DOHH2 (cell line): Measurements from ENCODE around the gene SLC28A1.

Source experiments
- H3F3A ChIP-seq: fragments of 200-600 bp; sonication (generic), shearing (Covaris generic); 2 replicates; pipeline ENCODE4 v1.6.0; 2016; ENCODE audit warnings: antibody characterized with exemption, mild to moderate bottlenecking; ENCODE audit not compliant: control insufficient read depth, insufficient read depth
- H3K27ac ChIP-seq: fragments of 200-600 bp; sonication (generic); 2 replicates; pipeline ENCODE4 v1.5.1; 2014; ENCODE audit warnings: low read depth, mild to moderate bottlenecking, low read length, moderate library complexity
- H3K27me3 ChIP-seq: fragments of 200-600 bp; sonication (generic); 2 replicates; pipeline ENCODE4 v1.6.1; 2014; ENCODE audit warnings: mild to moderate bottlenecking, low read length, mixed read lengths; ENCODE audit not compliant: control insufficient read depth
- H3K36me3 ChIP-seq: fragments of 200-600 bp; sonication (generic); 2 replicates; pipeline ENCODE4 v1.6.1; 2014; ENCODE audit warnings: mild to moderate bottlenecking, low read length, moderate library complexity, mixed read lengths; ENCODE audit not compliant: control insufficient read depth
- H3K4me1 ChIP-seq: fragments of 200-600 bp; sonication (generic); 2 replicates; pipeline ENCODE4 v1.6.1; 2014; ENCODE audit warnings: mild to moderate bottlenecking, low read length, mixed read lengths; ENCODE audit not compliant: control insufficient read depth
- H3K4me2 ChIP-seq: fragments of 200-600 bp; sonication (generic); 2 replicates; pipeline ENCODE4 v1.6.0; 2014; ENCODE audit warnings: mild to moderate bottlenecking, low read length, moderate library complexity
- H3K4me3 ChIP-seq: fragments of 200-600 bp; sonication (generic); 2 replicates; pipeline ENCODE4 v1.5.1; 2014; ENCODE audit warnings: mild to moderate bottlenecking, low read length, mixed read lengths
- H3K79me2 ChIP-seq: fragments of 200-600 bp; sonication (generic); 2 replicates; pipeline ENCODE4 v1.6.1; 2014; ENCODE audit warnings: mild to moderate bottlenecking, low read length, mixed read lengths; ENCODE audit not compliant: control insufficient read depth
- H3K9me2 ChIP-seq: fragments of 200-600 bp; sonication (generic); replicated peaks from 2 replicates; pipeline ENCODE4 v1.6.1; 2014; ENCODE audit warnings: mild to moderate bottlenecking, low read length, mixed read lengths; ENCODE audit not compliant: control insufficient read depth
- H3K9me3 ChIP-seq: fragments of 200-600 bp; sonication (generic); 2 replicates; pipeline ENCODE4 v1.6.1; 2014; ENCODE audit warnings: antibody characterized with exemption, low read length, mixed read lengths; ENCODE audit not compliant: control insufficient read depth, insufficient read depth
- H4K20me1 ChIP-seq: fragments of 200-600 bp; sonication (generic); 2 replicates; pipeline ENCODE4 v1.6.0; 2014; ENCODE audit warnings: low read depth, mild to moderate bottlenecking, antibody characterized with exemption, low read length, moderate library complexity; ENCODE audit not compliant: control insufficient read depth, insufficient read depth
- CTCF ChIP-seq: fragments of 200-600 bp; sonication (generic); IDR thresholded peaks from one replicate; pipeline ENCODE4 v1.5.1; 2014; ENCODE audit warnings: antibody characterized with exemption, mild to moderate bottlenecking, low read depth, low read length; ENCODE audit not compliant: poor library complexity, severe bottlenecking
- EZH2phosphoT487 ChIP-seq: fragments of 200-600 bp; sonication (generic); IDR thresholded peaks from 2 replicates; pipeline ENCODE4 v1.6.1; 2017; ENCODE audit warnings: borderline replicate concordance, mild to moderate bottlenecking, antibody characterized with exemption, low read length, moderate library complexity, mixed read lengths

SLC28A1 gene

GRCh38 chr15:84940399-84940798 lies 55.9 kb downstream of the SLC28A1 start:
- H3K9me3 ChIP-seq = no peaks in the 10 kb centered on the region
- TF ChIP-seq EZH2phosphoT487 (no peak), CTCF (no peak)
- H3K36me3 ChIP-seq = no peaks in the 10 kb centered on the region
- H4K20me1 ChIP-seq = no peaks in the 10 kb centered on the region
- H3K27ac ChIP-seq = no peak overlapping the region
- H3F3A ChIP-seq = no peaks in the 10 kb centered on the region
- H3K4me2 ChIP-seq = no peak overlapping the region
- no peak overlapping the region for H3K4me3 ChIP-seq
- peaks cover 12% of the 10 kb centered on the region; the same call in 1 of the 2 replicates for H3K27me3 ChIP-seq
- H3K79me2 ChIP-seq = no peaks in the 10 kb centered on the region
- no peaks in the 10 kb centered on the region for H3K9me2 ChIP-seq
- no peaks in the 10 kb centered on the region for H3K4me1 ChIP-seq

GRCh38 chr15:84942456-84942855 lies 58.0 kb downstream of the SLC28A1 start:
- H3K27ac ChIP-seq = no peak overlapping the region
- H3F3A ChIP-seq = no peaks in the 10 kb centered on the region
- H3K9me2 ChIP-seq = no peaks in the 10 kb centered on the region
- no peaks in the 10 kb centered on the region for H3K36me3 ChIP-seq
- TF ChIP-seq EZH2phosphoT487 (no peak), CTCF (no peak)
- H3K4me3 ChIP-seq = no peak overlapping the region
- no peak overlapping the region for H3K4me2 ChIP-seq
- peaks cover 9% of the 10 kb centered on the region; the same call in 1 of the 2 replicates for H3K27me3 ChIP-seq
- no peaks in the 10 kb centered on the region for H3K9me3 ChIP-seq
- H3K79me2 ChIP-seq = no peaks in the 10 kb centered on the region
- H3K4me1 ChIP-seq = no peaks in the 10 kb centered on the region
- H4K20me1 ChIP-seq = no peaks in the 10 kb centered on the region

DNA sequence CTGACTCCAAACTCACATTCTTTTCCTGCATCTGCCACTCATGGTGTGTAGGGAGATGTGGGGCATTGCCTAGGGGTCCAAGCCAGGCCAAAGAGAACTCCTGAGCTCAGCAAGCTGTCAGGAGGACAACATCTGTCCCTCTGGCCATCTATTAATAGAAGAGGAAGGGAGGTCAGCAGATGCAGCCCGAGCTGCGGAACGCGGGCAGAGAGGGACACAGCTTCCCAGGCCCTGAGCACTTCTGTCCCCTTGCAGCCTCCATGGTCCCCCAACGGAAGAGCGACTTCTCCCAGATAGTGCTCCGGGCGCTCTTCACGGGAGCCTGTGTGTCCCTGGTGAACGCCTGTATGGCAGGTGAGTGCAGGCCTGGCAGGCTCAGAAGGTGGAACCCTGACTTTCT lies 59.8 kb downstream of the SLC28A1 start:
- no peaks in the 10 kb centered on the region for H3K4me1 ChIP-seq
- H3K4me2 ChIP-seq = no peak overlapping the region
- H3K4me3 ChIP-seq = no peak overlapping the region
- TF ChIP-seq EZH2phosphoT487 (no peak), CTCF (no peak)
- H3K27me3 ChIP-seq = peaks cover 8% of the 10 kb centered on the region; the same call in 1 of the 2 replicates
- no peaks in the 10 kb centered on the region for H4K20me1 ChIP-seq
- H3K36me3 ChIP-seq = no peaks in the 10 kb centered on the region
- no peaks in the 10 kb centered on the region for H3F3A ChIP-seq
- no peaks in the 10 kb centered on the region for H3K9me2 ChIP-seq
- H3K9me3 ChIP-seq = no peaks in the 10 kb centered on the region
- H3K79me2 ChIP-seq = no peaks in the 10 kb centered on the region
- no peak overlapping the region for H3K27ac ChIP-seq

GRCh38 chr15:84944861-84945260 lies 60.4 kb downstream of the SLC28A1 start:
- Histone ChIP-seq H3F3A (no peaks in the 10 kb centered on the region), H3K4me3 (no peak overlapping the region), H3K4me2 (no peak overlapping the region), H3K4me1 (no peaks in the 10 kb centered on the region), H3K9me3 (no peaks in the 10 kb centered on the region), H3K79me2 (no peaks in the 10 kb centered on the region), H4K20me1 (no peaks in the 10 kb centered on the region), H3K36me3 (no peaks in the 10 kb centered on the region), H3K9me2 (no peaks in the 10 kb centered on the region), H3K27ac (no peak overlapping the region), H3K27me3 (peaks cover 10% of the 10 kb centered on the region; the same call in 1 of the 2 replicates)
- TF ChIP-seq CTCF (no peak), EZH2phosphoT487 (no peak)
